HG03103 (cell line): ENCODE results near the gene OSBPL8.
"Not testable (repeated sequence)": the region's sequence is repeated elsewhere in the genome, so short reads cannot be mapped to it uniquely, and the experiment has no call there.

Experiments
- ATAC-seq: cut with Tn5 transposase; IDR thresholded peaks from one replicate; pipeline ENCODE4 v1.9.1; 2021; ENCODE audit warnings: low read depth; ENCODE audit not compliant: unreplicated experiment

Gene OSBPL8

DNA sequence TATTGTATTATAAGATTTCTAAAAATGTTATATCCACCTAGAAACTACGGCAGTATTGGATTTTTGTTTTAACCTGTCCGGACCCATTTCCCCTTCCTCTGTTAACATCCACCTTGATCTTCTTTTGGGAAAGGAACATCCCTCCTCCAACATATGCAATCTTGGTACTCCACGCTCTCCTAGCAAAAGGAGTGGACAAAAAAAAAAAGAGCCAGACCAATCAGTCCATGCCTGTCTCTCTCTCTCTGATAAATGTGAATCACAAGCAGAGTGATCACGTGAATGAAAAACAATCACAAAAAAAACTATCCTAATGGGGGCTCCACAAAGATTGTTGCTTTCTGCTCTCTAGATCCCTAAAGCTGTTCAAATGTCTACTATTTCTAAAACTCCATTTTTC, 27.1 kb downstream of the OSBPL8 start:
- ATAC-seq, result no peak

DNA sequence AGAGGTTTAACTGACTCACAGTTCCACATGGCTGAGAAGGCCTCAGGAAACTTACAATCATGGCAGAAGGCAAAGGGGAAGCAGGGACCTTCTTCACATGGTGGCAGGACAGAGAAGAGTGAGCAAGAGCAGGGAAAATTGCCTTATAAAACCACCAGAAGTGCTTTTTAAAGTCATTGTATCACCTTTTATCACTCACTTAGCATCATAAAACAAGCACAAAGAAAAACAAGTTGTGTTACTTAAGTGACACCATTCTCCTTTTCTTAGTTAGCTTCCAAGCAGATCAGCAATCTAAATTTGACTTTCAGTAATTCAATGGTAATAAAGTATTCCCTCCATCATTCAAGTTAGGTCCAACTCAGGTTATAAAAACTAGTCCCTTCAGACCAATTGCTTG, 28.5 kb downstream of the OSBPL8 start:
- ATAC-seq, result no peak

DNA sequence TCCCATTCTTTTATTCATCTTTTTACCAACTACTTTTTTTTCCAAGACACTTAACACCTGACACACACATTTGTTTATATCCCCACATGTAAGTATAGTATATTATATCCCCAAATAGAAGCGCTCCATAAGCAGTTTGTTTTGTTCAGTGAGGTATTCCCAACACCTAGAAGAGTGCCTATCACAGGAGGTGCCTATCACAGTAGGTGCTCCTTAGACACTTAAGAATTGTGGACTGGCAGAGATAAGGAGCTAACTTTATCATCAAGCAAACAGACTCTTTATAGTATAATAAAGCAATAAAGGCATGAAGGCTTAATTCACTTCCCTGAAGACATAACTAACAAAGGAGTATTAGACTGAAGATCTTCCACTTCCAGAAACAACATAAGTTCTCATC, 29.1 kb downstream of the OSBPL8 start:
- ATAC-seq, result no peak

DNA sequence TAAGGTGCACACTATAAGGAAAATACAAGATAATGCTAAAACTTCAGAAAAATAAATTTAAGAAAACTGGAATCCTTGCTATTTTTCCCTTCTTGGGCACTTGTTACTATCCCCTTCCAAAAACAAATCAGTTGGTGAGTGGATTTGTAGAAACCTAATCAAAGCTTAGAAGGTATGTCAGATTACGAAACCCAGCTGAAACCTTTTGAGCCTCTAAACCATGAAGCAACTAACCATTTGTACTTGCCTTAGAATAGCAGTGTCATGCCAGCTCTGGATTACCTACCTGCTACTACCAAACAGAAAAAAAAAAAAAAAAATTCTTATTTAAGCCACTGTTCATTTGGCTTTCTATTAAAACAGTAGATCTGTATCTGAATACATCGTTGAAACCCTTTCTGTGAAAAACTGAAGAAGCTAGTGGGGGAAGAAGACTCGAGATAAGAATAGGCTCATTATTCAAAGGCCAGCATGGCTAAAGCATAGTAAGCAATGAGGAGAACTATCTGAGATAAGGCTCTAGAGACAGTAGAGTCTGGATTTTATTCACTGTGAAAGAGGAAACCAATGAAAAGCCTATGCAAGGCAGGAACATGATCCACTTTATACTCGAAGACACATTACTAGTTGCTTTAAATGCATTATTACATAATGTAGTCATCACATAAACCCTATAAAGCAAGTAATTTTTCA, 30.2 kb downstream of the OSBPL8 start:
- ATAC-seq, result no peak

DNA sequence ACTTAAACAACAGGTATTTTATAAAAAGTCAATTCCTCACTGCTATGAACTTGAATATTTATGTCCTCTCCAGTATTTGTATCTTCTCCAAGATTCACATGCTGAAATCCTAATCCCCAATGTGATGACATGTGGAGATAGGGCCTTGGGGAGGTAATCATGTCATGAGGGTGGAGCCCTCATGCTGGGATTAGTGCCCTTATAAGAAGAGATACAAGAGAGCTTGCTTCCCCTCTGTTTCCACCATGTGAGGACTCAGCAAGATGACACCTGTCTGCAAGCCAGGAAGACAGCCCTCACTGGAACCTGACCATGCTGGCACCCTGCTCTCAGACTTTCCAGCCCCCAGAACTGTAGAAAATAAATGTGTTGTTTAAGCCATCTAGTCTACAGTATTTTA, 36.2 kb downstream of the OSBPL8 start:
- no peak for ATAC-seq

DNA sequence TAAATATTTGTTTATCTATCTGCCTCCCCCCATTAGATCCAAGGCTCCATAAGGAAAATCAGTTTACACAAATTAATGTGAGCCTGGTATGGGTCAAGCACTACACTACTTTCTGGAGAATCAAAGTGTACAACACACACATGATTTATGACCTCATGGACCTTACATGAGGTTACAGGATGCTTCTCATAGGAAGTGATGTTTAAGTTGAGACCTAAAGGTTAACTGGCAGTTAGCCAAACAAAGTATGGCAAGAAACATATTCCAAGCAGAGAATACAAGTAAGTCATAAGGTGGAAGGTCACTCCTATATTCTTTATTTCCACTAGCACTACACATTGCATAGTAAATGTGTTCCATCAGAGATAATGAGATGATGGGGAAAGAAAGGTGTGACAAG, 39.2 kb downstream of the OSBPL8 start:
- ATAC-seq, result no peak

DNA sequence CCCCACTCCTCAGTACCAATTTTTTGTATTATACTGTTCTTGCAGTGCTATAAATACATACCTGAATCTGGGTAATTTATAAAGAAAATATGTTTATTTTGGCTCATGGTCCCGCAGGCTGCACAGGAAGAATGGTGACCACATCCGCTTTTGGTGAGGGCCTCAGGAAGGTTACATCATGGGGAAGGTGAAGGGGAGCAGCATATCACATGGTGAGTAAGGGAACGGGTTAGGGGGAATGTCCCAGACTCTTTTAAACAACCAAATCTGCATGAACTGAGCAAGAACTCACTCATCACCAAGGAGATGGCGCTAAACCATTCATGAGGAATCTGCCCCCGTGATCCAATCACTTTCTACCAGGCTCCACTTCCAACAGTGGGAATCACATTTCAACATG, 40.0 kb downstream of the OSBPL8 start:
- no peak for ATAC-seq

DNA sequence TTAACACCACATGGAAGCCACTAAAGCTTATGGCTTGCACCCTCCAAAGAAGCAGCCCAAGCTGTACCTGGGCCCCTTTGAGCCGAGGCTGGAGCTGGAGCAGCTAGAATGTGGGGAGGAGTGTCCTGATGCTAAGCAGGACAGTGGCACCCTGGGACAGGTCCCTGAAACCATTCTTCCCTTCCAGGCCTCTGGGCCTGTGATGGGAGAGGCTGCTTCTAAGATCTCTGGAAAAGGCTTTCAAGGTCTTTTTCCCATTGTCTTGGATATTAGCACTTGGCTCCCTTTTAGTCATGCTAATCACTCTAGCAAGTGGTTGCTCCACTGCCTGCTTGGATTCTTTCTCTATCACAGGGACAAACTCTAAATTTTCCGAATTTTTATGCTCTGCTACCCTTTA, 40.9 kb downstream of the OSBPL8 start:
- no peak for ATAC-seq

DNA sequence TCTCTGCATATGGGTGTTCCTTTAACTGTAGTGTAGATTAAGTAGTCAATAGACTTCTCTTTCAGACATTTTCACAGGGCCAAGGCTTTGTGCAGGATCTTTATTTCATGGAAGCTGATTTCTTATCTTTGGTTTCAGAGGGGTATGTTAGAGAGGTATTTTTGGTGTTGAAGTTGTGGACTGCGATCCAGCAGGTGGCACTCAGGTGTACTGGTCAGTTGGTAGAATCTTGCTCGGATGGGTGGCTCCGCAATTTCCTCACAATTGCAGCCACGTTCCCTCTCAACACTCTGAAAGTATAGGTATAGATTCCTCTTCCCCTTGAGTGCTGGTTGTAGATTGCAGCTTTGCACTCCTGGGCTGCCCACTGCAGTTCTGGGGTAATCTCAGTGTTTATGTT, 44.3 kb downstream of the OSBPL8 start:
- ATAC-seq, result no peak

DNA sequence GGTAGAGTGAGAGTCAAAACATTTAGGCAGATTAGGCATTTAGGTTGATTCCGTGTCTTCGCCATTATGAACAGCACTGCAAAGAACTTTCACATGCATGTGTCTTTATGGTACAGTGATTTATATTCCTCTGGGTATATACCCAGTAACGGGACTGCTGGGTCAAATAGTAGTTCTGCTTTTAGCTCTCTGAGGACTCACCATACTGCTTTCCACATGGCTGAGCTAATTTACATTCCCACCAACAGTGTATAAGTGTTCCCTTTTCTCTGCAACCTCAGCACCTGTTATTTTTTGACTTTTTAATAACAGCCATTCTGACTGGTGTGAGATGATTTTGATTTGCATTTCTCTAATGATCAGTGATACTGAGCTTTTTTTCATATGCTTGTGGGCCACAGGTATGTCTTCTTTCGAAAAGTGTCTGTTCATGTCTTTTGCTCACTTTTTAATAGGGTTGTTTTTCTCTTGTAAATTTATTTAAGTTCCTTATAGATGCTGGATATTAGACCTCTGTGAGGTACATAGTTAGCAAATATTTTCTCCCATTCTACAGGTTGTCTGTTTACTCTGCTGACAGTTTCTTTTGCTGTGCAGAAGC, 48.4 kb downstream of the OSBPL8 start:
- ATAC-seq, result peak; percentile 81

DNA sequence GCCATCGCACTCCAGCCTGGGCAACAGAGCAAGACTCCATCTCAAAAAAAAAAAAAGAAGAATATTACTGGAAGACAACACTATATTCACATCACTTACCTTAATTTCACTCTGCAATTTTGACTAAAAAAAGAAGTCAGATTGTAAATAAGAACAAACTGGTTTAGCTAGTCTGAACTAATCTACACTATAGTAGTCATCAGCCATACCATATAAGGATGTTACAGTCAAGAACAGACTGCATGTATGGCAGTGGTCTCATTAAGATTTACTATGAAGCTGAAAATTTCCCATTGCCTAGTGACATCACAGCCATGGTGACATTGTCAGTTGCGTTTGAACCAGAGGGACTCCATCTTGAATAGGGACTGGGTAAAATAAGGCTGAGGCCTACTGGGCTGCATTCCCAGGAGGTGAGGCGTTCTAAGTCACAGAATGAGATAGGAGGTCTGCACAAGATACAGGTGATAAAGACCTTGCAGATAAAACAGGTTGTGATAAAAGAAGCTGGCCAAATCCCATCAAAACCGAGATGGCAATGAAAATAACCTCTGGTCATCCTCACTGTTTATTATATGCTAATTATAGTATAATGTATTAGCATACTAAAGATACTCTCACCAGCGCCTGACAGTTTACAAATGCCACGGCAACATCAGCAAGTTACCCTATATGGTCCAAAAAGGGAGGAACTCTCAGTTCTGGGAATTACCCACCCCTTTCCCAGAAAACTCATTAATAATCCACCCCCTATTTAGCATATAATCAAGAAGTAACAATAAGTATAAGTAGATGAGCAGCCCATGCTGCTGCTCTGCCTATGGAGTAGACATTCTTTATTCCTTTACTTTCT, 51.2 kb downstream of the OSBPL8 start:
- ATAC-seq, result no peak

DNA sequence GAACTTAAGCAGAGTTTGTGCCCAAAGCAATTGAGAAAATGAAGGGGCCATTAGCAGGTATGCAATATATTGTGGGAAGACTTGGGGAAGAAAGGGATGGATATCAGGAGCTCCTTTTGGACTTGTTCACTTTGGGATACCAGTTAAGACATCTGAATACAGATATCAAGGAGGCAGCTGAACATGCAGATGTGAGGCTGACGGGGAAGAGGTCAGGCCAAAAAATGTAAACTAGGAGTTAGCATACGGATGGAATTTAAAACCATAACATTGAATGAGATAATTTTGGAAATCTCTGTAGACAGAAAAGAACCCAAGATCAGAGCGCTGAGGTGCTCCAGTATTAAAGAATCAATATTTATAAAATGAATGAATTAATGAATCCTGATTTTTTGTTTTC, 53.4 kb downstream of the OSBPL8 start:
- ATAC-seq, result no peak

DNA sequence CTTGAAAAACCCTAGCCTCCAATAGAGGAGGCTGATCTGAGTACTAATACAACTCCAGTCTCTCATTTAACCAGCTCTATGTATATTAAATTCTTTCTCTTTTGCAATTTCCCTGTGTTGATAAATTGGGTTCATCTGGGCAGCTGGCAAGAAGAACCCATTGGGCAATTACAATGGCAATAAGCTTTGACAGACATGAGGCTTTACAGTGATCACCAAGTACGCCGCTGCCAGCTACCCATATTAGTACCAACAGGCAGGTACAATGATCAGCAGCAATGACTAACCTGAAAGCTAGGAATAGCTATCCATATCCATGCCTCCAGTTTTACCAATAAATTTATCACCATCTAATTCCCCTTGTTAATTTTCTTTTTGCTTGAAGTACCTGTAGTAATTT, 54.5 kb downstream of the OSBPL8 start:
- no peak for ATAC-seq

DNA sequence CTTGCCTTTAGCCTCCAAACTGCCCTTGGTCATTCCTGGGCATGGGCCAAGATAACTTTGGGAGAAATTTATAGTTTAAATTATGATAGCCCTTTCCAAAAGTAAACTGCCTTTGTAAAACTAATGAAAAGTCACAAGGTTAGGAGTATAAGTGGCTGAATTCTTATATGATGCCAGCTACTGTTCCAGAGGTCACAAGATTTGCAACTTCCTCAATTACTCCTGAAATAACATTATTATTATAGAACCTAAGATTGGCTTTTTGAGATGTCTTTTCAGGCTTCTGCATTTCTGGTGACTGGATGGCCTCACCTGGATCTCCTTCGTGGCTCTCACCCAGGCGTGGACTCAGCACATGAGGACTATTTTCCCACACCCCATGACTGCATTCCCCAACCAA, 55.0 kb downstream of the OSBPL8 start:
- no peak for ATAC-seq

DNA sequence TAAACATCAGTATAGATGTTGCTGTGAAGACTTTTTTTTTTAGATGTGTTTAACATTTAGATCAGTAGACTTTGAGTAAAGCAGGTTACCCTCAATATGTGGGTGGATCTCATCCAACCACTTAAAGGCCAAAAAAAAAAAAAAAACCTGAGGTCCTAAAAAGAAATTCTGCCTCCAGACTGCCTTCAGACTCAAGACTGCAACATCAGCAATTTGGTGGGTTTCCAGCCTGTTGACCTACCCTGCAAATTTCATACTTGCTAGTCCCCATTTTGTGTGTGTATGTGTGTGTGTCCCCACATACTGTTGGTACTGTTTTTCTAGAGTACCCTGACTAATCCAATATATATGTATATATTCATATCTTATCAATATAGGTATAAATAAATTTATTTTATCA, 55.6 kb downstream of the OSBPL8 start:
- no peak for ATAC-seq

DNA sequence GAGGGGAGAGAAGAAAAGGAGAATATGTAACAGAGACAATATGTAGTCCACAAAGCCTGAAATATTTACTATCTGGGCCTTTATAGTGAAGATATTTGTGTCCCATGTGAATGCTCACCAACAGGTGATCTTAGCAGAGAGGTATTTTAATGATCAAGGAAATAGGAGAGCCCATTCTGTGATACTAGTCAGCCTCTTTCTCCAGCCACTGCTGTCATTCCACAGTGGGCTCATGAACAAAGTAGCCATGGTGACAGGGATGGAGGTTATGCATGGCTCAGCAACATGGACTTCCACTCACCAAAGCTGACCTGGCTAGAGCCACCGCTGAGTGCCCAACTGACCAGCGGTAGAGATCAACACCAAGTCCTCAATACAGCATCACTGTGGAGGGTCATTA, 58.2 kb downstream of the OSBPL8 start:
- ATAC-seq, result no peak

DNA sequence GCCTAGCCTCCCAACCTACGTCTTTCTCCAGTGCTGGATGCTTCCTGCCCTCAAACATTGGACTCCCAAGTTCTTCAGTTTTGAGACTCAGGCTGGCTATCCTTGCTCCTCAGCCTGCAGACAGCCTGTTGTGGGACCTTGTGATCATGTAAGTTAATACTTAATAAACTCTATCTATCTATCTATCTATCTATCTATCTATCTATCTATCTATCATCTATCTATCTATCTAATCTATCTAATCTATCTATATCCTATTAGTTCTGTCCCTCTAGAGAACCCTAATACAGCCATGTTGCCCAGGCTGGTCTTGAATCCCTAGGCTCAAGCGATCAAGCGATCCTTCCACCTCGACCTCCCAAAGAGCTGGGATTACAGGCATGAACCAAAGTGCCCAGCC, 60.4 kb downstream of the OSBPL8 start:
- ATAC-seq, result not testable (repeated sequence)

DNA sequence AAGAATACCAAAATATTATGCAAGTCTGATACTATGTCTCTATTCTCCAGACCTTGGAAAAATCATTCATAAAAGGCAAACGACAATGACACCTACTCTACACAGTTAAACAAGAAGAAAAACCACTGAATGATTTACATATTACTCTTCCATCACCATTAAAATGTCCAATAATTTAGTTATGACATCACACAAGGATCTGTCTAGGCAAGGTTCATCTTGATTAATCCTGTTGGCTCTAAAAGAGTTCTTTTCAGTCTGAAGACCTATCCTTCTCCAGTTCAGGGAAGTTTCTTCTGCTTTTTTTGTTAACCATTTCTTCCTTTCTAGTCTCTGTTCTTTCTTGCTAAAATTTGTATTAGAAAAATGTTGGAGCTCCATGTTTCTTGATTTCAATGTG, 64.0 kb downstream of the OSBPL8 start:
- no peak for ATAC-seq

DNA sequence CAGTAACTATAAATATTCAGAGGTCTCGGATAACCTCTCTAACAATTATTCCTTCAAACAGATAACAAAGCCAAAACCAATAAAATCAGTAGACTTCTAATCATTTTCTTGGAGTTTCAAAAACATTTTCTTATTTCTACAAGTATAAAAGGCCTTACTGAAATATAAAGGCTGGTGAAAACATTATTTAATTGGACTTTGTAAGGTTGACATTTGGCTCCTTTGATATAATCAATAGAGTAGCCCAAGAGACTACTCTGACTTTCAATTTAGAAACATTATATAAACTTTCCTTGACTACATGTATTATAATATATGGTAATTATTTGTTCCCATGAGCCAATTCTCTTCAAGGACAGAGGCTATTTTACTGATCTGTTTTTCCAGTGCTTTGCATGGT, 68.3 kb downstream of the OSBPL8 start:
- ATAC-seq, result no peak

DNA sequence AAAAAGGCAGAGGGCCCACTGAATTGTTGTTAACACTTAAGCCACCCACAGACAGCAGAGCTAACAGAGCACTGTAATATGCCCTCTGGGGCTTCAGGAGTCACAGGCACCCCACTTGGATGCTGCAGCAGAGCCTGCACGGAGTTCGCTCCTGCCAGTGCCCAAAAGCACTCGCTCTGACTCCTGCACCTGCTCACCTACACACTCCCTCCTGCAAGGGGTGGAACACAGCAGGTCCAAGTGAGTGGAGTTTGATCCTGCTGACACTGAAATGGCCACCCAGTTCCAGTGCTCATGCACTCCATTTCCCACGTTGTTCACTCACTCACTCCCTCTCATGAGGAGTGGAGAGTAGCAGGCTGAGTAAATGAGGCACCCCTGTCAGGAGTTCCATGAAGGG, 68.8 kb downstream of the OSBPL8 start:
- no peak for ATAC-seq

DNA sequence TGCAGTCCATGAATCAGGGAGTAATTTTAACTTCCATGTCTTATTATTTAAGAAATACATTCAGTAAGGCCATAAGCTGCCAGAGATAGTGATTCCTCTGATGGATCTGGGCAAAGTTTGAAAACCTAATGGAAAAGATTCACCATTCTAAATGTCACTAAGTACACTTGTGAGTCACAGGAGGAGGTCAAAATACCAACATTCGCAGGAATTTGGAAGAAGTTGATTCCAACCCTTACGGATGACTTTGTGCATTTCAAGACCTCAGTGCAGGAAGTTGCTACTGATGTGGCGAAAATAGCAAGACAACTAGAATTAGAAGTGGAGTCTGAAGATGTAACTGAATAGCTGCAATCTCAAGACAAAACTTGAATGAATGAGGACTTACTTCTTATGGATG, 69.8 kb downstream of the OSBPL8 start:
- no peak for ATAC-seq

DNA sequence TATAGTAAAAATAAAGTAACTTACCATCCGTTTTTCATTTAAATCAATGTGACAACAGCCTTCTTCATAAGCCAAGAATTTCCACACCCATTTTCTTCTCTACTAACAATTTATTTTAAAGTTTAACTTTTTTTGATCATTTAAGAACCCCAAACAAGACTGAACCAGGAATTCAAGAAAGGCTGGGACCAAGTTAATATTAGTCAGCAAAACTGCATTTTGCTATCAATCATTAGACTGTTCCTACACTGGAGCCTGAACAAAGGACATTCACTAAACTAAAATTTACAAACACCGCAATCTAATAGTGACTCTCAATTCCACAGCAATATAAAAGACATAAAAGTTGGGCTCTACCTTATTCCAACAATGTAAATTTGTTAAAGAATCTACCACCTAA, 73.6 kb downstream of the OSBPL8 start:
- ATAC-seq, result no peak
